HG02852 (cell line): ENCODE results near the gene TIMP3.

Experiments used
- ATAC-seq: cut with Tn5 transposase; IDR thresholded peaks from one replicate; pipeline ENCODE4 v1.9.1; 2021; ENCODE audit warnings: mild to moderate bottlenecking, moderate library complexity; ENCODE audit not compliant: unreplicated experiment

Gene TIMP3

DNA sequence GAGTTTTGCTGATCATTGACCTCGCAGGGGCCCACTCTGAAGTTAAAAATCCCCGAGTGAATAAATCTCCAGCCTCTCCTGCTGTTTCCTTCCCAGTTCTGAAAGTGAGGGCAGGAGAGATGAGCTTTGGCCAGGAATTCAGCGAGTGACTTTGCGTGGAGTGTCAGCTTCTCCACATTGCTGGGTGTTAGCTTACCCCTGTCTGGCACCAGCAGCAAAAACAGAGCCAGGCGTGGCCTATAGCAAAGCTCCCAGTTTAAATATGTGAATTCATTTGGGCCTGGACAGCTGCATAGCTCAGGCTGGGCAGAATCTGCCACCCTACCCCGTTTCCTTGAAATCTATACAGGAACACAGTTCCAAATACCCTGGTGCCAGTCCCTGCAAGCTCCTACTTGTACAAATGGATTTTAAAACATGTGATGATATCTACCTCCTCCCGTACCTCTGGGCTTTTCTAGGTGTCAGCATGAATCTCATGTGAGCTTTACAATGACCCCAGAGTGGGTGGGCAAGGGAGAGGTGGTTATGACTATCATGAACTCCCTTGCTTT, 25.6 kb downstream of the TIMP3 start:
- no peak for ATAC-seq

DNA sequence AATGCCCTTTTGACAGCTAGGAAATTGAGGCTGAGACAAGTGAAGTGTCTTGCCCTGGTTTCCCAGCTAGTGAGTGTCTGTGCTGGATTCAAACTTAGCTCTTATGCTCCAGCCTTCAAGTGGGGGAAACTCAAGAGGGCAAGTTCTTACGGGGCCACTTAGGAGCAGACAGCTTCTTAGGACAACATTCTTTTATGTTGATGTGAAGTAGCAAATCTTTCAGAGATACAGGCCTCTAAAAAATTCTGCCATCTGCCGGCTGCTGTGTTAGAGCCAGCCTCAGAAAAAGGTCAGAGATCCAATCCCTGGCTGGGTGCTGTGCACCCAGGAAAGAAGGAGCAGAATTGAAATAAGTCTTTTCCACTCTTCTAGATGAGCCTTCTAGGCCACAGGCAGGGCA, 26.6 kb downstream of the TIMP3 start:
- ATAC-seq: no peak

DNA sequence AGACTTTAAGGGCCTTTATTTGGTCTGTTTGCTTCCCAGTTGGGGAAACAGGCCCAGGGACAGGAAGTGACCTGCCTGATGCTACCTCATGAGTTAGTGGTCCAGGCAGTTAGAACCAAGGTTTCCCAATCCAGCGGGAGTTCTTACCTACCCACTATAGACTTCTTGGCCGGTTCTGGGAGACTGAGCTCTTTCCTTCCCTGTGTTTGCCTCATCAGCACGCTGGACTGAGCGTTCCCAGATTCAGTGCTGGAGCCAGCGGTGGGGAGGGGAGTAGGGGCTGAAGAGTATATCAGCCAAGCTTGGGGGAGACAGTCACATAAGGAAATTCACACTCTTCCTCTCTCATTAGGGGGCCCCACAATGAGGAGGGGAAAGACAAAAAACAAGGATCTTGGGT, 27.1 kb downstream of the TIMP3 start:
- ATAC-seq: no peak

DNA sequence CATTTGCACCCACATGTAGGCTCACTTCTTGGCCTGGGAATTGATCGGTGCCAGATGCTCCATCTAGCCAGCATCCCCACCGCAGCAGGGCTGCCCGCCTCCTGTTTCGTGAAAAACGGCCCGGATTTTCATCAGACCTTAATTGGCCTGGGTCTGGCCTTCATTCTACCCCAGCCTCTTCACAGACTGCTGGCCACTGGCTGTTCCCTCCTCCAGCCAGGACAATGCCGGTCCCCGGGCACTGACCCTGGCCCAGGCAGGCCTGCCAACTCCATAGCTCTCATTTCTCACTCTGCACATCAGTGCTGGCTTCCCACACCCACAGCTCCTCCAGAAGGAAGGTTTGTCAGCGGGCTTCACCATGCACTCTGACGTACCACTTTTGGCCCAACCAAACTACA, 27.9 kb downstream of the TIMP3 start:
- ATAC-seq: no peak

DNA sequence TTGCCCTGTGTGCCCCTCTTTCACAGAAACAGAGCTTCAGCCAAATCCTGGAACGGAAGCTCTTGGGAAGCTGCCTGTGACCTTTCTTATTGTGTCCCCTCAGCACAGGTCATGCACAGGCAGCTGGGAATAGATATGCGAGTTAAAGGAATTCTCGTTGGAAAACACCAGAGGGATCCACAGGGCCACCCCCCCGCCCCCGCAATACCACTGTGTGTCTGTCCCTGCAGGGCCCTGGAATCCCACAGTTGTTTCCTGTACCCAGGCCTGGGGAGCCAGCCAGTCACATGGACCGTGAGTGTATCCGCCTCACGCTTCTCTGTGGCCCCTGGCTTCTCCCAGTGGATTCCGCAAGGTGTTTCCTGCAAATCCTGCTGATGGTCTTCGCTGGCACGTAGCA, 29.0 kb downstream of the TIMP3 start:
- ATAC-seq: no peak

DNA sequence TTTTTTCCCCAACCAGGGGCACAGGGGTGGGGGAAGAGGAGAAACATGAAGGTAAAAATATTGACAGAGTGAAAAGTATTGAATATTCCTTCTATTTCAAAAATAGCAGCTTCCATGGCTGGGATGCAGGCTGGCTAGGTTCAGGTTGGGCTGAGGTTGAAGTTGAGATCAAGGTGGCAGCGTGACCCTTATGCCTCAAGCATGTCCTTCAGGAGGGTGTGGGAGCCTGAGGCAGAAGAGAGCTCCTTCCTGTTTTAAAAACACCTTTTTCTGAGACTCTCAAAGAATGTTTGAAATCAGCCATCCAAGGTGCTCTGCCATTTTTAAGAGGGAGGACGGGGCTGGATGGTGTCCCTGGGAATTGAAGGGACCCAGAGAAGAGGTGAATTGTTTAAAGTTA, 29.5 kb downstream of the TIMP3 start:
- no peak for ATAC-seq

DNA sequence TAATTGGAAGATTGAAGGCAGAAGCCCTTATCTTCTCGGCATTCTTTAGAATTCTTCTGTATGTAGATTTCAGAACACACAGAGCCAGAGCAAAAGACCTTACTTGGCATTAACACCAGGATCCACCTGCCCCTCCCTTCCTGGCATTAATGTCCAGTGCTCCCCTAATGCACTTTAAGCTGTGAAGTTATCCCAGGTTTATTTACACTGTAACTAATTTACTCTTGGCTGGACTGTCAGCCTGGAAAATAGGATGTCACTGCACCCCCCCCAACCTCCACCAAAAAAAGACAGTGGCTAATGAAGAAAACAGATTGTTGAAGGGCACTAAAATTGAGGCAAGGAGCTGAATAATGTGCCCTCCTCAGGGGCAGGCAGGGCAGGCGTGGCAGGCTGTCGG, 30.1 kb downstream of the TIMP3 start:
- ATAC-seq: no peak

DNA sequence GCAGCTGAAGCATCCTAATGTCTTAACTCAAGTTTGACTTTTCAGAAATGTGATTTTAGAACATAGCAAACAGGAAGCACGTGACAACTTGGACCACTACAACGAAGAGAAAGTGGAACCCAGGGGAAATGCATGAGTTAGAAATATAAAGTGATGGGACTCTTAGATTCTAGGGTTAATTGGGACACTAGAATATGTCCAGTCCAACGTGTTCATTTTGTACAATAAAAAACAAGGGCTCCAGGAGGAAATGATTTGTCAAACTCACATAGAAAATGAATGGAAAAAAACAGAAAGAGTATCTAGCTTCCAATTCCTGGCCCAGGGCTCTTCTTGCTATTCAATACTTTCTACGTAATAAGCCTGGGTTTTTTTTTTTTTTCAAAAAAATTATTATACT, 30.7 kb downstream of the TIMP3 start:
- no peak for ATAC-seq

DNA sequence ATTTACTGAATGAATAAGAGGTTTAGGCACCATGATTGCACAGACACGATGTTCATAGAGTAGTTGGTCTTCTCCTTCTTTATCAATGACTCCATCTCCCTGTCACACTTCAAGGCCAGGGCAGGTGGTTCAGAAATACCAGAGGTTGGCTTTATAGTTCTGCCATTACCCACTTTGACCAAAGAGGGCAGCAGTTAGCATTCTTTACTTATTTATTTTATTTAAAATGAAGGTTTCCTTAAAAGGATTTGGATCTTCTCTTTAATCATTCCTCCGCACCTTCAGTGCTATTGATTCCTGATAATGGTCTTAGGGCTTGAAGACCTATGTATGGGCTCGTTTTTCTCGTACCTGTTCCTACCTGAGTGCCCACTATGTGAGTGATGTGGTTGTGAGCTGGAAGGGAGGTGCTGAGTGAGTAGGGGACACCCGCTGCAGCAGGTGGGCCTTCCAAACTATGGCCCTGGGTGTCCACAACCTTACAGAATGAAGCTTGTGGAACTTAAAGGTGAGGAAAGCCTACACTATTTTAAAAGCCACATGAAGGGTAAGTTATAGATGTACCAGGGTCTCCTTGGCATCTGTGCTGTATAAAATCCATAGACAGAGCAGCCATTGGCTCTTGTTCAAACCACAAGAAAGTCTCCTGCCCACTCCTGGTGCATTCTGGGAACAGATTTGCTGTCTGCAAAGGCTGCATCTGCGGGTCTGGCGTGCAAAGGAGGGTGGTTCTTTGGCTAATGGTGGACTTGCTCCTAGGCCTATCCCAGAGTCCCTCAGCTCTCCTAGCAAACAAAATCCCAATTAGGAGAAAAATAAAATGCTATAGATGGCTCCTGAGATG, 35.0 kb downstream of the TIMP3 start:
- ATAC-seq: no peak

DNA sequence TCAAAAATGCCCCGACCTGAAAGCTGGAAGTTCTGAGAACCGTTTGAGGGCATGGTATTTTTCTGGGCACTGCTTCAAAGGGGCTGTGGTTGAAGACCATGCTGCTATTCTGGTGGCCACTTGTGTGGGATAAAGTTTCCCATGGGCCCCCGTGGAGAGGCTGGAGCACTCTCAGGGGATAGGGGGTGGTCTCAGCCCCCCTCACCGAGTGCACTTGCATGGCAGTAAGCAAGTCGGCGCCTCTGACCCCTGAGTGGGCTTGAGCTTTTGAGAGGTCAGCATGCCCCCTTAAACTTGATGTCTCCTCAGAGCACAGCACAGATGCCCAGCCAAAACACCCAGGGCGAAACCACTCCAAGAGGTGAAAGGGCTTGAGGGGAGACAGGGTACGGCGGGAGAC, 35.6 kb downstream of the TIMP3 start:
- ATAC-seq: no peak

DNA sequence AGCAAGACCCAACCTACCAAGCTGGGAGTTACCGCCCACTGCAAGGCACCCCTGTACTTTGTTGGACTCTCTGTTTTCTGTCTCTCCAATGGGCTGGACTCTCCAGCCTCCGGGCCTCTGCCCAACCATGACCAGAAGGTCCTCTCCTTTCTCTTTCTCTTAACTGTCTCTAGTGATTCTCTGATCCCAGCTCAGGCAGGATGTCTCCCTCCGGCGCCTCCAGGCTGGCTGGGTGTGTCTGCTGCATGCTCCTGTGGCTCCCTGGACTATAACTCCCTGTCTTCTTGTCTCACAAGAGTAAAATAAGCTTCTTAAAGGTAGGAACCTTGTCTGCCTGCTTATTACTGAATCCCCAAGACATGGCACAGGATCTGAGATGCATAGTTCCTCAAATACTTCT, 36.3 kb downstream of the TIMP3 start:
- ATAC-seq: no peak

DNA sequence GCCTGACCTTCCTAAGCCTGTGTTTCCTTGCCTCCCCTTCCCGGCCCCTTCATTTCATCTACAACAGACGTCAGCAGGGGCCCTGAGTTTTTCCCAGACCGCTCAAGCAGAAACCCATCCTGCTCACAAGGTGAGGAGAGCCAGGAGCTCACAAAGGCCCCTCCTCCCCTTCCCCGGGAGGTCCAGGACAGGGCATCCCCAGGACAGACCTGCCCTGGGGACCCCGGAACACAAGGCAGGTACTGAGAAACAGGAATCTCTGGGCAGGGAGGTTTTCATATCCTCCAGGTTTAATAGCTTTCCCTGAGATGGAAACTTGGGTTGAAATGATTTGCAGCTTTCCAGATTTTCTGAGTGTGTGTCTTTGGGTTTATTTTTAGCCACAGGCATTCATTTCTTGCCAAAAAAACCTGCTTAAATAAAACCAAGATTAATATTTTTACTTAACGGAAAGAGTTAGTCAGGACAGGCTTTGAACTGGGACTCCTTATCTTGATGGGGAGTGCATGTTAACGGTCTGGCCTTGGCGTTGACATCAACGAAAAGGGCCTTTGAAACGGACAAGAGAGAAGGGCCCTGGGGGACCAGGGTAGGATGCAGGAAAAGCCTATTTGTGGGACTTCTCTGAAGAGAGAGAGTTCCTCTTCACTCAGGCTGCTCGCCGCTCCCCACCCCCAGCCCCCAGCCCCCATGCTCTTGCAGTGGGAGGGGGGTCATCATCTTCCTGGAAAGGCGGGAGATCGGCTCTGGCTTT, 38.5 kb downstream of the TIMP3 start:
- no peak for ATAC-seq

DNA sequence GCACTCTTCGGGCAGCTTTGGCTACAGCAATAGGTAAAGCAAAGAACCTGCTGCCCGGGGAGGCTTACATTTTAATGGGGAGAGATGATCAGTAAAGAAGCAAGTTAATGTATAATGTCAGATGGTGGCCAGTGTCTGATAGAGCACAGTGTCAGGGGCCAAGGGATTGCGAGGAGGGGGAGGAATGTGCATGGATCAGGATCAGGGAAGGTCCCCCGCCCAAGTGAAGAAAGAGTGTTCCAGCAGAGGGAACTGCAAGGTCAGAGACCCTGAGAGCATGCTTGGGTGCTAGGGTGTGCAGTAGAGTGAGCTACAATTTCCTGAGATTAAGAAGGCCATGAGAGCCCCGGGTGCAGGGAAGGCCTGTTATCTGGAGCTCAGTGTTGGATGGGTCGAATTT, 39.7 kb downstream of the TIMP3 start:
- ATAC-seq: no peak

DNA sequence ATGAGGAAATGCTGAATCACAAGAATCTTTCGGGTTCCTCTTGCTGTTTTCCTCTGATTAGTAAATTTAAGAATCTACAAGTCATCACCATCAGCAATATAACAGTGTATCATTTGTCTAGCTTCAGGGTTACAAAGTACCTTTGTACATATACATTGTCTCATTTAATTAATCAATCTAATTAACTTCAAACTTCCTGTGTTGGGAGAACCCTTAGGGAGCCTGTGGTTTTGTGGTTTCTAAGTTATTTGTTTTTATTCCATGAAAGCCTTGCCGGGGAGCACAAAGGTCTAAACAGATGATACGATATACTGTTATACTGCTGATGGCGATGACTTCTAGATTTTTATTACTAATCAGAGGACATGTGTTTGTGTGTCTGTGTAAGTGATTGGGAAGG, 41.0 kb downstream of the TIMP3 start:
- no peak for ATAC-seq

DNA sequence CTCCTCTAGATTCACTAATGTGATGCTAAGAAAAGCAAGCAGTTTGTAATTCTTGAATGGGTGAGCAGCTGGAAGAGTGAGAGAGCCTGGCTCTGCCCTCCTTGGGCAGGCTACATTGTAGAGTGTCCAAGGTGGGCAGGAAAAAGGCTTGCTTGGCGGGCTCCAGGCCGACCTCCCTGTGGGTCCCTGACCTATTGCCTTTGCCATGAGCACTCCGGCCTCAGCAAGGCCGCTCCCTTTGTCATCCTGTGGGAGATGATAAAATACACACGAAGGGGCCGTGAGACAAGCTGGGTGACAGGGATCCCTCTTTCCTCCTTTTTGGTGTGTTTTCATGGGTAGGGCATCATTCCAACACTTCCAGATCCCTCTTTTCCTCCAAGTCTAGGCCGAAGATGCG, 41.8 kb downstream of the TIMP3 start:
- ATAC-seq: no peak

DNA sequence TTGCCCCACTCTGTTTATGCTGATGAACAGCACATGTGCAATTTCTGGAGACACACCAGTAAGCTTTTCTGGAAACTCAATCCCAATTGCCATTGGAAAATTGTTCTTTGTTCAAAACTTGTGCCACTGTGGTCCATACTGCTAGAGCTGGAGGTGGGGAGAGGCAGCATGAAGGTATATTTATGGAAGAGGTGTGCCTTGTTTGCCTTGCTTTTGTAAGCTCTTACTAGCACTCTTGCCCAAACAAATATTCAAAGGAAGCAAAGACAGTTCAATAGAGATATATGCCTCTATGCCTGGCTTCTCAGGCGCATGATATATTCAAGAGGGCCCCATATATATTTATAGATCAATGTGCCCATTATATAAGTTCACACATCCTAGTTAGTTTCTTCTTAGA, 42.7 kb downstream of the TIMP3 start:
- ATAC-seq: no peak

DNA sequence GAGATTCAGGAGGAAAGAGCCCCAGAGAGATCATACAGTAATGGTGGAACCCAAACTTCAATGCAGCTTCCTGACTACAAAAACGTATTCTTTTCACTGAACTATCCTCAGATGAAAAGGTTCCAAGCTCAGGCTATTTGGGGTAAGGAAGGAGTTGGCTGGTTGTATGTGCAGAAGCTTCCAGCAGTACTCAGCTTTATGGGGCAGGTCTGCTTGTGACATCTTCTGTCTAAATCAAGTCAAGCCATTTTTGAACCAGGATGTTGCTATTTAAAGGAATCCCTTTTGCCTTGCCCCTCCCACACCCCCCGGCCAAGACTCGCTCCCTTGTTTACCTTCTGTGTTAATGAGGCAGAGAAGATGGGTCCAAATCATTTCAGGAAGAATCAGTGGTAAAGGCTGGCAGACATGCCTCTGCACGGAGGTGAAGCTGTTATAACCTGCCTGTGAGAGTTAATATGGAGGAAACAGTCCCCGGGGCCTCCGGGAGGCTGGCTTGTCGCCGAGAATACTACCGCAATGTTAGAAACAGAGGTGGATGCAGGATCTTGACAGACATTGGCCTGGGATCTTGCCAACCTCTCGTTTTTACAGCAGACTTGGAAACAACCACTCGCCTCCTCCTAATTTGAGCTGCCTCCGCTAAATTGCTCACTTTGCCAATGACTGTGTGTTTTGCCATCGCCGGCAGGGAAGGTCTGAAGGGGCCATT, 45.4 kb downstream of the TIMP3 start:
- ATAC-seq: no peak

DNA sequence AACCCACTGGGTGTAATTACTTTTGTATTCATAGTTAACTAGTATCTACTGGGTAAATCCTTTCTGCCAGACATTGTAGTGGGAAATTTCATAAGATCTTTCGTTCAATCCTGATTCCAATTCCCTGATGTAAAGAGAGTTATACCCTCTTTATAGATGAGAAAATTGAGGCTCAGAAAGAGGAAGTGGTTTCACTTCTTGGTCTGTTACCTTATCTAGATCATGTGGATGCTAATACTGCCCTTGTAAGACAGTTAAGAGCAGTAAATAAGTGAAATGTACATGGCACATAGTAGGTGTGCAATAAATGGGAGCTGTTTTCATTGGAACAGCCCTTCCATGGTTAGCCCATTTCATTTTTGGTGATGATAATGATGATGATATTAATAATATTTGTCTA, 46.7 kb downstream of the TIMP3 start:
- ATAC-seq: no peak

DNA sequence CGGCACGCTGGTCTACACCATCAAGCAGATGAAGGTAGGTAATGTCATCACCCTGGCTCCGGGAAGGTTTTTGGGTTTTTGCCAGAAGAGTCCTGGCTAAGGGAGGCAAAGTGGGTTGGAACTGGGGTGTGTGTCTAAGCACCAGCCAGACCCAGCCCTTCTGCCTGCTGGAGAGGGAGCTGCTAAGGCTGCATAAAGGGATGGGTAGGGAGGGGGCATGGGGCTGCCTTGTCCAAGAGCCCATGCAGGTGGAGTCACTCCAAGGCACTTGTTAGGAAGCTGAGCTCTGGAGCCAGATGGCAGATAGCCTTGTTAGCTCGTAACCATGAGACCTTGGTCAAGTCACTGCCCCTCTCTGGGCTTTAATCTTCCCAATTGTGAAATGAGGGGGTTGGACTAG, 48.0 kb downstream of the TIMP3 start:
- ATAC-seq: no peak

DNA sequence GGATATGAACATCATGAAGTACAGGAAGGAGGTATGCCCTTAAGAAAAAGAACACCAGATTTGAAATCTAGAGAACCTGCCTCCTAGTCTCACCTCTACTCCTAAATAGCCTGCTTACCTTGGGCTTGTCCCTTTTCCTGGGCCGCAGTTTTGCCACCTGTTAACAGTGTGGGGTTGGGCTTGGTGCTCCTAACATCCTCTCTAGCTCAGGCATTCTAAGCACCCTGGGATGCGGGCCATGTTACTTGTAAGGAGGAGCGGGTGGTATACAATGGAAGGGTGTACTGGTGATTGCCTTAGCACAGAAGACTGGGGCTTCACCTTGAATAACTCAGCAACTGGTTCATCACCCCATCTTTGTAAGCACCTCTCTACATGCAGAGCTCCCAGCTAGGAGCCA, 48.7 kb downstream of the TIMP3 start:
- ATAC-seq: no peak
